NCI-H2196 treated with DMSO at 0.1 percent for 48 hours (cell line): ENCODE measurements around the gene HS6ST3.

ENCODE experiments used
- DNase-seq: peaks from one replicate; lab custom pipeline; 2025; ENCODE audit not compliant: unreplicated experiment; lab: John Stamatoyannopoulos, UW

HS6ST3 gene

DNA sequence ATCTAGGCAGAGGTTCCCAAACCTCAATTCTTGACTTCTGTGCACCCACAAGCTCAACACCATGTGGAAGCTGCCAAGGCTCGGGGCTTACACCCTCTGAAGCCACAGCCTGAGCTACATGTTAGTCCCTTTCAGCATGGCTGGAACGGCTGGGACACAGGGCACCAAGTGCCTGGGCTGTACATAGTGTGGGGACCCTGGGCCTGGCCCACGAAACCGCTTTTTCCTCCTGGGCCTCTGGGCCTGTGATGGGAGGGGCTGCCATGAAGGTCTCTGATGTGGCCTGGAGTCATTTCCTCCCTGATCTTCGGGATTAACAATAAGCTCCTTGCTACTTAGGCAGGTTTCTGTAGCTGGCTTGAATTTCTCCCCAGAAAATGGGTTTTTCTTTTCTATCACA is 108.1 kb downstream of the HS6ST3 start:
- DNase-seq, result no peak

DNA sequence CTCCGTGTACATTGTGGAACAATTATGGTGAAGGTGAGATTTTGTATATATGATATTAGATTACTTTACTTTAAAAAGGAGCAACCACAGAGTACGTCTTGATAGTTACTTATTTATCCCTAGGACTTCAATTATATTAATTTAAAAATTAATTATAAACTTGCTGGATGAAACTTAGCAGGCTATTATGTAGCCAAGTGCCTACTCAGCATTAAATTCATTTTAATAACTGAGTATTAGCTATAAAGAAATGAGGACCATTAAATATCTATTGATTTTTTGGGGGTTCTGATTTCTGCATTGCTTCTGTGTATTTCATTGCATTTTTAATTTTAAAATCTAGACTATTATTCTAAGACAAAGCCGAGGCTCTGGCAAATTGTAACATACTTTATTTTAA is 109.4 kb downstream of the HS6ST3 start:
- DNase-seq, result no peak

DNA sequence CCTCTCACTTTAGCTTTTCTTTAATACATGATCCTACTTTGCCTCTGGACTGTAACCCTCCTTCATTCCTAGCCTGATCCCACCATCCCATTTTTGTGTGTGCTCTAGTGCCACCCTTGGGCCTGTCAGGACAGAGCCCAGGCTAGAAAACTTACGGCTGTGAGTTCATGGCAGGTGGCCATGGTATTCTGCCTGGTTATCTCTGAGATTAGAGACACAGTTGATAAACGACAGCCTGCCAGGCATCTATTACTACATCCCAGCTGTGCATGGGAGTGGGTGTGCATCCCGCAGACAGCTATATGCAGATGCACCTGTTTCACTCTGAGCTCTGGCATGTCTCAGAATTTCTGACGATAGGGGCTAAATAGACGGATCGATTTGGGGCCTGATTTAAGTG is 110.9 kb downstream of the HS6ST3 start:
- no peak for DNase-seq

DNA sequence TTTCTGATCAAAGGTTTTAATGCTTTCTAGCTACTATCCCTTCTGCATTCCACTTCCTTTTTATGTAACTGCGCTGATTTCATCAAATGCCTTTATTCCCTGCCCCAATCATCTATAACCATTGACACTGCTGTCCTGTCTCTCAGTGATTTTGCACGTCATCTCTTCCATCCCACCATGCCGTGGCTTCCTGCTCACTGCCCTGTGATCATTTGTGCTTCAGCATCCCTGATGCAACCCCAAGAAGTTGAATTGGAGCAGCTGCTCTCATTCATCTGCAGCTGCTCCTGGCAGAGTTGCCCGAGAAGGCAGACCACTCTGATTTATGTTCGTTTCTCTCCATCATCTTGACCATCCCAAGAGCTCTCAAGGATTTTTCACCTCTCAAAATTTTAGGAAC is 112.4 kb downstream of the HS6ST3 start:
- DNase-seq, result no peak

DNA sequence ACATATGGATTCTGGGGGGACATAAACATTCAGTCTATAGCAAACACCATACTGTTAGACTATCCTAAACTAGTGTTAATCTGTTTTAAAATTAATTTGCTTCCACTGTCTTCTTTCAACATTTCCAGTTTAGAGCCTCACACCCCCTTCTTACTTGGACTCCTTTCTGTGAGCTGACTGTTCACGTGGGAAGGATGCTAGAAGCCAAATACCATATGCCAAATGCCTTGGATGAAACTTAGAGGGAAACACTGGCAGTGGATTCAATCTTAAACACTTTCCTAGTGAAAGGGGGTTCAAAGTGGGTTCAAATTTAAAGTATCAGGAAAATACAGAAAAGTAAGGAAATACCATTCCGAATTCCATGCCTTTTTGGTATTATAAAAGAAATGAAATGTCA is 113.6 kb downstream of the HS6ST3 start:
- no peak for DNase-seq

DNA sequence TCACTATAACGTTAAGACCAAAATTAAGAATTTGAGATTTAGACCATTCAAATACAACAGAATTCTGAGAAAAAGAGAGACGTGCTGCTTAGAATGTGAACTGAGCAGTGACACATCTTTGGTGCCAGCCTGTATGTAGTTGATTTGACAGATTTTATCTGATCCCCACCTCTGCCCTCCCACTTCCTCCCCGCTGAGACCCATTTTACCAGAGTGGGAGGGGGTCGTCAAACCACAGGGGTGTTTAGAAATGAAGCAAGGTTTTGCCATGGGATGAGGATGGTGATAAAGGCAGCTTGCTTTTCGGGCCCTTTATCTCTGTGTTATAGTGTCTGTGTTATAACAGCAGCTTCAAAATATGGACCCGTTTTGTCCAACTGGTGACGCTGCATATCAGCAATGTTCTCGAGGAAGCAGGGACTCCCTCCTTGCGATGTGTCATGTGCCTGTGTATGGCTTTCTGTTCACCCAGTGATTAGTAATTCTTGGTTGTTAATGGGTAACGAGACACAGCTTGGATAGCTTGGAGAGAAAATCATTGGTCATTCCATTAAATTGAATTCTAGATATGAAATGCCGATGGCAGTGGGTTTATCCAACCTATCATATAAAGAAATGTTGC is 125.0 kb downstream of the HS6ST3 start:
- DNase-seq, result no peak

DNA sequence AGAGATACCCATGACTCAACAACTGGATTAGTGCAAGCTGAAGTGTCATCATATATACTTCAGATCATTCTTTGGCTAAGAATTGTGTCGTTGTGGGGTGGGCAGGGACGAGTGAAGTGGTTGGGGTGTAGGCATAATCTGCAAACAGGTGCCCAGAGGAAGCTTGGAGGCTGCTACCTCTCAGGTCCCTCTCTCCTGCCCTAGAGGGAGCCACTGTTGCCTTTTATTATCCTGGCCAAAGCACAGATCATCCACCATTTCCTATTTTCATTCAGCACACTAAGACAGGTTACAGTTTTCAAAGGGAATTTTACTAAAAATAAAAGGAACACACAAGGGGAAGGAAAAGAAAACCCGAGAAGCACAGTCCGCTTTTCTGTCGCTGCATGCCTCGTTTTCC is 126.6 kb downstream of the HS6ST3 start:
- no peak for DNase-seq

DNA sequence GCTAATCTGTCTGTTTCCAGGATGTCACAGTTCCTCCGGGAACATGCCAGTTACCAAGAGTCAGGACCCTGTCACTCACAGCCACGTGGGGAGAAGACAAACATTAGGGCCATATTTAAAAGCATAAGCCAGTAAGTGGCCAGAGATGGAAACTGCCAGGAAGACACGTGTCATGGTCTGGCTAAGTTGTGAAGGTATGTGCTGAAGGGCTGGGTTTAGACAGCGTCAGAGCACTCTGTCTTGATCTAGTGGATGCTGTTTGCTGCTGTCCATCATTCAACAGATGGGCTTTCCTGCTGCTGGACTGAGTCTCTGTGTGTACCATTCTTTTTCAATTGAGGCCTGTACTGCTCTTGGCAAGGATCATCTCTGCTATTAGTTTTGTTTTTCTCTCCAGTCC is 128.6 kb downstream of the HS6ST3 start:
- no peak for DNase-seq

DNA sequence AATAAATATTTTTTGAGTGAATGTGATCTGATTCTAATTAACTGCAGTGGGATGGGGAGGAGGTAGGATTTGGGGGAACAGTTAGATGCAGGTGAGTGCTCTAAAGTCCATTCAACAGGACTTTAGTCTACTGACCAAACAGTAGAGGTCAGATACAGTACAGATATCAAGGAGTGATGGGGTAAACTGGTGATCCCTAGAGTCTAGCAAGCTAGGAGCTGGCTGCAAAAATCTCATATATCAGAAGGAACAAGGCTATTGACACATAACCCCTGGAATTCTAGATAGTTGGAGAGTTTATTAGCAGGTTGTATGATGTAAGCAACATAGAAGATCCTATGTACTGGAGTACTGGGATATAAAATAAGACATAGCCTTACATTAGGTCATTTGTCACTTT is 131.6 kb downstream of the HS6ST3 start:
- DNase-seq, result no peak

DNA sequence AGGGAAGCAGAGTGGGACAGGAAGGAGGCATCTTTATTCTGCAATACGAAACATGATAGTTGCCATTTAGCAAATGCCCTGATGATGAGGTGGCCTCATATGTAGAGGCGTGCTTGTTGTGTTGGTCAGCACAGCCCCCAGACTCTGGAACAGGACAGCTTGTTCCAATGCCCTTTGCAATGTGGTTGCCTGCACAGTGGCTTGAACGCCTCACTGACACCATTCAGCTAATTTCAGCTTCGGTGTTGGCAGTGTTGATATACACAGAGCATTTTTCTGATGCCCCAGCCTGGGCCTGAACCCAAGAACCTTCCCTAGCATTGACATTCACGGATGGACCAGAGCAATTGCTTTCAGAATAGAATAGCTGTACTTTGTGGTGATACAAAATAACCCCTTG is 133.3 kb downstream of the HS6ST3 start:
- DNase-seq, result no peak

DNA sequence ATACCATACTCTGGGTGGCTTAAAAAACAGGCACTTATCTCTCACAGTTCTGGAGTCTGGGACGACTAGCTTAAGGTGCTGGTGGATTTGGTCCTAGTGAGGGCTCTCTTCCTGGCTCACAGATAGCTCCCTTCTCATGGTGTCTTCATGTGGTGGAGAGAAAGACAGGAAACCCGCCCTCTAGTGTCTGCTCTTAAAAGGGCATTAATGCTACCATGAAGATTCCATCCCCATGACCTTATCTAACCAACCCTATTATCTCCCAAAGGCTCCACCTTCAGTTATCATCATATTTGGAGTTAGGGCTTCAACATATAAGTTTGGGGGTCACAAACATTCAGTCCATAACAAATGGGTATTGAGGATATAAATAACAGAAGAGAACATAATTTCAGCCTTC is 139.4 kb downstream of the HS6ST3 start:
- no peak for DNase-seq

DNA sequence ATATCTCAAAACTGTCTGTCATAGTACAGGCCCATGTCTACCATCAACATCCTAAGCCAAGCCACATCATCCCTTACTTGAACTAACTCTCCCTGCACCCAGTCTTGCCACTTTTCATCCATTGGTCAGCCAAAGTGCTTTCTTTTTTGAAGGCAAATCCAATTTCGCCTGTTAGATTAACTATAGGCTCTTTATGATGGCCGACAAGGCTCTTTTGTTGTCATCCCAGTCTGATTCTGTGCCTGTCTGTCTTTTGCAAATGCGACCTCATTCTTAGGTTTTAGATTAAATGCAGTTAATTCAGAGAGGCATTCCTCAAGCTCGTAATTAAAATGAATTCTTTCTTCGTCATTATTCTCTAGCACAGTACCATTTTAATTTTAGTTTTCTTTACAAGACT is 148.3 kb downstream of the HS6ST3 start:
- DNase-seq, result no peak

DNA sequence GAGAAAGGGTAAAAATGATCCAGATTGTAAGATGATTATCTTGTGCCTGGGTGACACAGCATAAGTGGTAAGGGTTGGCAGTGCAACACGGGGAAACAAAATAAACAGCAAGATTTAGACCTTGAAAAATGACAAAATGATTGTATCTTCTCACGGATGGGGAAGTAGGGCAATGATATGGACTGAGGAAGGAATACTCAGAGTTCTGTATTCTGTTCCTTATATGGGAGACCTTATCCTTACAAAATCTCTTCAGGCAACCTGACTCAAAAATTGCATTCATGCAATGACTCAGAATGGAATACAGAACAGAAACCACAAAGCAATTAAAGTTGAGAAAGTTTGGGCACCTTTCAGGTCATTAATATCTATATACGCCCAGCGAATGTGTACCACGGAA is 149.0 kb downstream of the HS6ST3 start:
- no peak for DNase-seq

DNA sequence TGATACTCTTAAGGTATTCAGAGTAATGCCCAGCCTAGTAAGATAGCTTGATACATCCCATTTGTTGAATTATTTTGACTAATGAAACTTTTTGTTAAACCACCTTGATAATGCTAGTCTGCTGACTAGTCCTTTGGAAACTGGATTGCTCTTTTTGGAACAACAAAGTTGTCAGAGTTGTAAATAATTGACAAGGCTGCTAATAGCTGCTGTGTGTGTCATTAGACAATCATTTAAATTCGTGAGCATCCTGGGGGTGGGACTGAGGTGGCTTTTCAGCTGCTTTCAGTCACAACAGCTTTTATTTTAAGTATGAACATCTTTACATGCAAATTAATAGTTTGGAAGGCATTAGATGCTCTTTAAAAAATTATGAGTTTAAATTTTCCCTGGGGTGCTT is 153.5 kb downstream of the HS6ST3 start:
- DNase-seq, result no peak

DNA sequence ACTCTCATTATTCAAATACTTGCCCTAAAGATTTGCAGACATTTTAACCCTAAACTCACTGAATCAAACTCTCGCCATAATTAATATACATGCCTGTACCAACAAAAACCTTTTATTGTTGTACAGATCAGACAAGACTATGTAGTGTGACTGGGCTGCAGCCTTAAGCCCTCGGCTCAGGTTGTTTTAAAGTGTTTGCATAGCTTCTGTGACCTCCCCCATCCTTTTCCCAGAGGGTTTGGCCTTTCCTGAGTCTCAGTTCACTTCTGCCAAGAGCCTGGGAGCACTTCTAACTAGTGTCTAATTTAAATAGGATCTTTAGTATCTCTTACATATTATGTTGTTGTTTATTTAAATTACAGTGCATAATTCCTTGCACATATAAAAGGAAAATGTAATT is 158.2 kb downstream of the HS6ST3 start:
- no peak for DNase-seq

DNA sequence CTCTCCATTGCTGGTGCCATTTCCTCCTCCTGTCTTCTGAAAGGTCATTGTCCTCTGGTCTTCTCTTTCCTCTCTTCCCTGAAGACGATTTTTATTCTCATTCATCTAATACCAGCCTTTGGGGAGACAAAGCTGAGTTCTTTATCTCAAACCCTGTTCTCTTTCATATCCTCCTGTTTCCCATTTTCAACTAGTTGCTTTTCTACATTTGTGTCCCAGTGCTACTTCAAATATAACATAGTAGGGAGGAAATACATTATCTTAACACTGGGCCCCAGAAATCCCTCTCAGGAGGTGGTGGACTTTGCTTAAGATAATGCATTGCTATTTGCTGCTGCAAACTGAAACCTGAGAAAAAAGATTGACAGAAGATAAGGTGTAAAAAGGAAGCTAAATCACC is 159.1 kb downstream of the HS6ST3 start:
- DNase-seq, result no peak

DNA sequence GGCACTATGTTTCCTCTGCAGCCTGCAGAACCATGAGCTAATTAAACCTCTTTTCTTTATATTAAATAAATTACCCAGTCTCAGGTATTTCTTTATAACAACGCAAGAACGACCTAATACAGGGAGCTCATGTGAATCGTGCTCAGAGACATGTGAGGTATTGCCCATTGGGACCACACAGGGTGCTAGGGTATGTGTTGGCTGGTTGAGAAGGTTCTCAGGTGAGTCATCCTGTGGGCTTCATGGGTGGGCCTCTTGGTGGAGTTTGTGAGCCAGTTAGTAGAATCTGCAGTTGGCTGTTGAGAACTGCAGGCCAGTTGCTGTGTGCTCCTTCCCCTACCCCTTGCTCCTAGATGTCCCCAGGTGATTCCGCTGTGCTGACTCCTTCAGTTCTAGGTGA is 163.0 kb downstream of the HS6ST3 start:
- no peak for DNase-seq

DNA sequence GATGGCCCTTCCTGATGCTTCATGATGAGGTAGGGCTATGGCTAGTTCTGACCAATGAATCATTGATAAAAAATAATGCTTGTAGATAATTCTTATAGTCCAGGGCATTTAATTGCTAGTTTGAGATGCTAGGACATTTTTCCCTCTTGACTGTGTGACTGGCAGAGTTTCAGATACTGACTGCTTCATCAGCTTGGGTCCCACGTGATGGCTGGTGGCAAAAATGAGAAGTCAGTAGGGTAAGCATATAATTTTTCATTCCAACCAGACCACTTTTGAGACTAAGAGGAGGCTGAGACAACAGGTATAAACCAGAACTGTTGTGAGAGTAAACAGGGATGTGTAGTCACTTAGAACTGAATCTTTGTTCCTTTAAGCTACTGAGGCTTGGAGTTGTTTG is 183.3 kb downstream of the HS6ST3 start:
- DNase-seq, result no peak

DNA sequence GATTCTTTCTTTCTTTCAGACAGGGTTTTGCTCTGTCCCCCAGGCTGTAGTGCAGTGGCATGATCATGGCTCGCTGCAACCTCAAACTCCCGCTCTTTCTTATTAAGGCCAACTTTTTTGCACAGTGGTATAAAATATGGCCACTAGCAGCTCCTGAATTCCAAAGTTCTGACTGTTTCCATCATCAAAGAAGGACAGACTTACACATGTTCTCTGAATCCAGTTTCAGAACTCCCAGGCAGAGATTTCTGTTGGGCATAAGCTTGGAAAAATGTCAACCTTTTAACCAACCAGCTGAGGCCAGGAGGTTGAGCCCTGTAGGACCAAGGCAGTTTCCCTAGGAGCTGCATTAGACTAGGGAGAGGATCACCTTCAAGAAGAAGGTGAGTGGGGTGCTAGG is 184.1 kb downstream of the HS6ST3 start:
- DNase-seq, result no peak

DNA sequence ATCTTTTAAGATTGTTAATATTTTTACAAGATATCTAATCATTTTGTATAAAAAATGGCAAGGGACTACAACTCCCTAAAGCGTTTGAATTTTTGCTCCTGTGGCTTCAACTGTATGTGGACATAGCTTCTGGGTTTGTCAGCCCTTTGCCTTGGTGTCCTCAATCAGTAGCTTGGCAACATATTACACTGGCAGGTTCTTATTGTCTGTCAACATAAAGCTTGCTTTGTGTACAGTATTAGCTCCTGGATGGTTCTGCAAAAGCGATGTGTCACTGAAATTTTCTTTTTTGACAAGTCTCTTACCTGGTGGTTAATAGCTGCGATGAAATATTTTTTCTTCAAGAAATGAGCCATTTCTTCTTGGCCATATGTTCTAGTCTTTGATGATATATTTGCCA is 190.0 kb downstream of the HS6ST3 start:
- DNase-seq, result no peak

DNA sequence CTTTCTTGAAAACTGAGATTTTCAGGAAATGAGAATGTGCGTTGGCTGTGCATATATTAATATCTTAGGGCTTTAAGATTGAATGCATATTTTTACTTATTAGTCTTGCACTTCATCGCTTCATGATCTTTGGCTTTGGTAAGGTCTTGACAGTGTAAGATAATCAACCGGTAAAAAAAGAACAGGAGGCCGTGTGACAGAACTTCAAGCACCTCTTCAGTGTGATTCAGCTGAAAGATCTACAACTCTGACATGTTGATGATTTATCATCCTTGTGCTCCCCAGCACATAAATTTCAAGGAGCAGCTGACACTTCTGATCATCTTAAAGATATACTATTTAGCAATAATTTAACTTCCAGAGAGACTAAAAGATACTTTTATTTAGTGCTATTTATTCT is 195.1 kb downstream of the HS6ST3 start:
- no peak for DNase-seq

DNA sequence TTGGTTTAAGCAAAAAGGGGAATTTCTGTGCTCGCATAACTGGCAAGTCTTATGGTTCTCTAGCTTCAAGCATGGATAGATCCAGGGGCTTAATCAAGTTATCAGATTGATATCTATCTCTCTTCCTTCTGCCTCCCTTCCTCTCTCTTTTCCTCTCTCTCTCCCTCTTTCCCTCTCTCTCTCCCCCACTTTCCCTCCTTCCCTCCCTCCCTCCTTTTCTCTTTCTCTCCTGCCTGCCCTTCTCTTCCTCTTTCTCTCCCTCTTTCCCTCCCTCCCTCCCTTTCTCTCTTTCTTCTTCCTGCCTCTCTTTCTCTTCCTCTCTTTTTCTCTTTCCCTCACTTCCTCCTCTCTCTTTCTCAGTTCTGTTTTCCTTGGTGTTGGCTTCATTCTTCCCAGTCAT is 195.8 kb downstream of the HS6ST3 start:
- DNase-seq, result no peak

DNA sequence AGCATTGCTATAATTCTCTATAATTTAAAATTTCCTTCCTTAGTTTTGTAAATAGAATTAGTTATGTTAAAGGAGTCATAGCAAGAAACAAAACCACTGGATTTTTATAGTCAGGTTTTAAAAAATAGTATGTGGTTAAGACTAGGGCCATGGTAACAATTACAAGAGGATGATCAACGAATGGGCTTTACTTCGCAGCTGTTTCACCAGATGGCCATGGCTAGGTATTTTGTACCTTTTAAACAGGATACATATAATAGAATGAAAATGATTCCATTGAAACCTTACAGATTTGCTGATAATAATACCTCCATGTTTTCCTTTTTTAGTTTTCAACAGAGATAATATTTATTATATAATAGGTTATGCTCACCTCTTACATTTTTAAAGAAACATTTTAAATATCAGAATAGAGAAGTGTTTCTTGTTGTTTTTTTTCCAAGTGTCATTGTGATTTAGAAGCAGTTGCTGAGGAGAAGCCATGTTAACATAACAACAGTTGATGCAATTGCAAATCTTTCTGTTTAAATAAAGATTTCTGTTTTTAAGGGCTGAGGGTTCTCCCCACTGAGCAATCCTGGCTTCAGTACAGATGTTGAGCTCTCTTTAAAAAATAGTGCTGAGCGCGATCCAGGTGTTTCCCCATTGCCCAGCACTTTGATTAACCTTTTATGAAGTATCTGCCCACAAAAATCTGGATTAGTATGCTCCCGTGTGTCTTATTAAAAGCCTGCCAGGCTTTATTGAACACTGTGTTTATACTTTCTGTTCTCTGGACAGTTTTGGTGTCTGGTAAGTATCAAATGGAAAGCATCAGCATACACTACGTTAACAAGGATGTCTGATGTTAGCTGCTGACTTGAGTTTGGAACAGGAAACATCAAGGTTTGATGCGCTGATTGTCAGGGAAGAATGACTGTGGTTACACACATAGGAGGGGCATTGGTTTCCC is 205.3 kb downstream of the HS6ST3 start:
- DNase-seq, result no peak
